H4 (cell line): Measurements from ENCODE around the gene CA4. TPM values are rescaled to one million over a fixed set of nuclear protein-coding genes. Genes with fewer than 3 reads are reported as not detected.

Experiments used
- DNase-seq: peaks from one replicate; pipeline ENCODE4 v3.0.0-alpha.2; 2015; ENCODE audit warnings: low spot score
- total RNA-seq: library from RNA; depleted of rRNA; stranded (reverse); fragments of >200 nt; shearing (Covaris generic); gene quantifications from 2 replicates; pipeline ENCODE4 v1.2.3, GENCODE V29; 2014

The CA4 gene
- total RNA-seq, 1 experiment from 2014 or later, result not detected

GRCh38 chr17:60129164-60129563 is 20.6 kb upstream of the CA4 start:
- no peak for DNase-seq

- DNase-seq, result no peak
These were observed 19.3 kb upstream of the CA4 start for GRCh38 chr17:60130466-60130865.

GRCh38 chr17:60134396-60135150 is 15.2 kb upstream of the CA4 start:
- no peak for DNase-seq

- DNase-seq, result peak; percentile 92
These were observed 14.4 kb upstream of the CA4 start for GRCh38 chr17:60135151-60135950.

- no peak for DNase-seq
These were observed 13.7 kb upstream of the CA4 start for GRCh38 chr17:60135951-60136666.

GRCh38 chr17:60137731-60138130 is 12.0 kb upstream of the CA4 start:
- DNase-seq, result no peak

GRCh38 chr17:60138769-60139437 is 10.9 kb upstream of the CA4 start:
- DNase-seq, result no peak

- DNase-seq, result no peak
These were observed 10.1 kb upstream of the CA4 start for GRCh38 chr17:60139438-60140285.

- DNase-seq, result no peak
These were observed 8.4 kb upstream of the CA4 start for GRCh38 chr17:60141111-60142018.

- DNase-seq, result peak; percentile 94
These were observed 6.8 kb upstream of the CA4 start for GRCh38 chr17:60142872-60143499.

GRCh38 chr17:60145006-60145935 is 4.5 kb upstream of the CA4 start:
- DNase-seq, result no peak

GRCh38 chr17:60146206-60146605 is 3.6 kb upstream of the CA4 start:
- no peak for DNase-seq

GRCh38 chr17:60147553-60148223 is 2.1 kb upstream of the CA4 start:
- DNase-seq, result no peak

- DNase-seq, result no peak
These were observed 1.4 kb upstream of the CA4 start for GRCh38 chr17:60148373-60148772.

- DNase-seq, result no peak
These were observed 1.6 kb downstream of the CA4 start for GRCh38 chr17:60151355-60151754.

GRCh38 chr17:60153606-60154390 is 4.0 kb downstream of the CA4 start:
- DNase-seq, result no peak
